GM12892 (cell line): Measurements from ENCODE around the gene HOXB6.

Experiments used
- POLR2A ChIP-seq: IDR thresholded peaks from 2 replicates; pipeline ENCODE4 v1.6.1; 2011; ENCODE audit warnings: low read depth, low read length, control low read depth
- POLR2AphosphoS5 ChIP-seq: IDR thresholded peaks from 2 replicates; pipeline ENCODE4 v1.6.1; 2011; ENCODE audit warnings: low read depth, low read length, control low read depth

DNA sequence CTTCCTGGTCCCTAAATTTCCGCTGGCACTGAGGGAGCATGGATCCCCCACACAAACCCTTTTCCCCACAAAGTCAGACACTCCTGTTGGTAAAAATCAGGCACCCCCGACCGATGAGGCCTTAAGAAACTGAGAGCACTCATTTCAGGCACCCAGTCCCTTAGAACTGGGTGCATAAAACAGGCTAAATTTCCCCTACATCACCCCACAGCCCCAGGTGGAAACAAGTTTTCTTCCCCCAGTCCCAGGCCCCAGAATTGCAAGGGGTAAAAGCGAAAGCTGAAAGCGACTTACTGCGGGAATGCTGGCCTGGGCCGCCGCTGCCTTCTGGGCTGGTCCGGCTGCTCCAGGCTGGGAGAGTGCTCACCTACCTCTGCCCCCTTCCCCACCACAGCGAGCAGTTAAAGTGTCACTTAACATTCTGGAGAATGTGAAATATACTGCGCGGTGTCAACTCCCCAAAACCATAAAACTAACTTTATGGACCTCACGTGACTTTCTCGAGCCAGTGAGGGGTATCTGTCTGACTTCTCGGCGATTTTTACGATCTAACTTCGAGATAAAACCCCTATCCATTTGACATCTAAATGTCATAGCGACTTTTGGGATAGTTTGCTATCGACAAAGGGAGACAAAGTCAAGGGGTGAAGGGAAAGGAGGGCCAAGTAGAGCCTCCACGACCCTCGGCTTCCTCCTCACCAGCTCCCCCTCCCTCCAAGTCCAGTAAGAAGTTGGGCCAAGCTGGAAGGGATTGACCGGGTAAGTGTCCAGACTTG, 14.8 kb downstream of the HOXB6 start, which contains the start of gene HOXB3:
- TF ChIP-seq POLR2A = no peak
- no peak for TF ChIP-seq POLR2AphosphoS5
